ENCODE measurements around the gene GNAQ. TPM values are rescaled to one million over a fixed set of nuclear protein-coding genes. Genes with fewer than 3 reads are reported as not detected.

Gene GNAQ
- polyA plus RNA-seq, 3 donors: 8.3 to 51.0 (median 9.6) TPM

DNA sequence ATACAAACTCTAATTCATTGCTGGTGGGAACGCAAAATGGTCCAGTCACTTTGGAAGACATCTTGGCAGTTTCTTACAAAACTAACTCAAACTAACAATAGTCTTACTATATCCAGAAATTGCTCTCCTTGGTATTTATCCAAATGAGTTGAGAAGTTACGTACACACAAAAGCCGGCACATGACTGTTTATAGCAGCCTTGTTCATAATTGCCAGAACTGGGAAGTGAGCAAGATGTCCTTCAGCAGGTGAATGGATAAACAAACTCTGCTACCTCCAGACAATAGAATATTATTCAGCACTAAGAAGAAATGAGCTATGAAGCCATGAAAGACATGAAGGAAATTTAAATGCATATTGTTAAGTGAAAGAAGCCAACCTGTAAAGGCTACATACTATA lies 17.9 kb upstream of the GNAQ start:
- WGBS (ENCODE audit: insufficient coverage): 100% methylated on average over 1 of the region's 3 CpGs
- Mint-ChIP-seq H3K4me3 (no peak overlapping the region), H3K36me3 (no peaks in the 10 kb centered on the region)

DNA sequence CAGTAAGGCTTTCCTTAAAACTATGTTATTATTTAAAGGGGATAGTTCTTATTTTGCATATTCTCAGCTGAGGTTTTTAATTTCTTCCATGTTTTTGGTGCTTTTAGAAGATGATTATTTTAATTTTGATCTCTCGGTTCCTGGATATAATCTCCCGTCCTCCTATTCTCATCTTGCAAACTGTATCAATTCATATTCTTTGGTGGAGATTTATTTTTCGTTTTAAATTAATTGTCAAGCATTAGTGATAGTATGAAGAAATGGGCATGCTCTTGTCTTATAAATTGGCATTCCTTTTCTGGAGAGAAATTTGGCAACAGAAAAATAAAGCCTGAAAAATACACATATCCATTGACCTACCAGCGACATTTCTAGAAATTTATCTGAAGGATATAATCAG lies 15.5 kb upstream of the GNAQ start:
- no peak overlapping the region for H3K4me3 Mint-ChIP-seq
- H3K9me3 Mint-ChIP-seq: no peaks in the 10 kb centered on the region
- peaks cover 5% of the 10 kb centered on the region for H3K4me1 Mint-ChIP-seq
- Histone ChIP-seq H3K27ac (ENCODE audit: low read depth in 1 of 2, low read length in 2 of 2) (no peak overlapping the region), H3K27me3 (ENCODE audit: control insufficient read depth in 2 of 2, insufficient read depth in 2 of 2, low read length in 2 of 2) (no peaks in the 10 kb centered on the region), H3K79me2 (ENCODE audit: insufficient read depth, low read length) (no peaks in the 10 kb centered on the region), H3K9me3 (replicated peaks in 1 of 2; ENCODE audit: control insufficient read depth in 1 of 2, insufficient read depth in 1 of 2, low read length in 2 of 2) (no peaks in the 10 kb centered on the region), H3K4me2 (replicated peaks; ENCODE audit: extremely low read depth, low read length, poor library complexity, severe bottlenecking) (no peak overlapping the region), H4K20me1 (ENCODE audit: insufficient read depth, low read length) (no peaks in the 10 kb centered on the region), H2AFZ (ENCODE audit: insufficient read depth, low read depth, low read length, poor library complexity, severe bottlenecking) (no peak overlapping the region), H3K36me3 (replicated peaks in 1 of 2; ENCODE audit: control insufficient read depth in 1 of 2, insufficient read depth in 2 of 2, low read length in 2 of 2) (no peaks in the 10 kb centered on the region), H3K4me3 (replicated peaks in 1 of 3; ENCODE audit: low read depth in 2 of 3, low read length in 3 of 3) (no peak overlapping the region), H3K4me1 (ENCODE audit: control insufficient read depth in 1 of 2, insufficient read depth in 2 of 2, low read length in 2 of 2) (no peaks in the 10 kb centered on the region), H3K9ac (ENCODE audit: insufficient read depth, low read length, poor library complexity, severe bottlenecking) (no peak overlapping the region)
- WGBS (ENCODE audit: insufficient coverage): no CpG with 5 or more reads among the region's 4 CpGs
- H3K27ac Mint-ChIP-seq: no peak overlapping the region
- TF ChIP-seq, protein P1, sequence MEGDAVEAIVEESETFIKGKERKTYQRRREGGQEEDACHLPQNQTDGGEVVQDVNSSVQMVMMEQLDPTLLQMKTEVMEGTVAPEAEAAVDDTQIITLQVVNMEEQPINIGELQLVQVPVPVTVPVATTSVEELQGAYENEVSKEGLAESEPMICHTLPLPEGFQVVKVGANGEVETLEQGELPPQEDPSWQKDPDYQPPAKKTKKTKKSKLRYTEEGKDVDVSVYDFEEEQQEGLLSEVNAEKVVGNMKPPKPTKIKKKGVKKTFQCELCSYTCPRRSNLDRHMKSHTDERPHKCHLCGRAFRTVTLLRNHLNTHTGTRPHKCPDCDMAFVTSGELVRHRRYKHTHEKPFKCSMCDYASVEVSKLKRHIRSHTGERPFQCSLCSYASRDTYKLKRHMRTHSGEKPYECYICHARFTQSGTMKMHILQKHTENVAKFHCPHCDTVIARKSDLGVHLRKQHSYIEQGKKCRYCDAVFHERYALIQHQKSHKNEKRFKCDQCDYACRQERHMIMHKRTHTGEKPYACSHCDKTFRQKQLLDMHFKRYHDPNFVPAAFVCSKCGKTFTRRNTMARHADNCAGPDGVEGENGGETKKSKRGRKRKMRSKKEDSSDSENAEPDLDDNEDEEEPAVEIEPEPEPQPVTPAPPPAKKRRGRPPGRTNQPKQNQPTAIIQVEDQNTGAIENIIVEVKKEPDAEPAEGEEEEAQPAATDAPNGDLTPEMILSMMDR (IDR thresholded peaks at IDR 0.05): no peak
- peaks cover 0 to 2% (median 0%) of the 10 kb centered on the region in 3 donors for H3K27me3 Mint-ChIP-seq (ENCODE audit: low read depth in 3 of 3)
- intact Hi-C loops (cut with micrococcal nuclease): loop anchor here in 1 of 2 donors (10.0 kb wide), 1 partner anchor 48 kb away; no protein-coding TSS in a partner anchor
- no peaks in the 10 kb centered on the region for H3K36me3 Mint-ChIP-seq
- no peak for DNase-seq

More for the DNA sequence above, 17.9 kb upstream of the GNAQ start:
- no peak overlapping the region for H3K4me3 ChIP-seq (replicated peaks in 1 of 3; ENCODE audit: low read depth in 2 of 3, low read length in 3 of 3)
- H3K9me3 ChIP-seq (replicated peaks in 1 of 2; ENCODE audit: control insufficient read depth in 1 of 2, insufficient read depth in 1 of 2, low read length in 2 of 2): no peaks in the 10 kb centered on the region
- no peaks in the 10 kb centered on the region for H3K27me3 Mint-ChIP-seq (ENCODE audit: low read depth in 3 of 3)
- no peak overlapping the region for H3K9ac ChIP-seq (ENCODE audit: insufficient read depth, low read length, poor library complexity, severe bottlenecking)
- TF ChIP-seq, protein P1 (IDR thresholded peaks at IDR 0.05): no peak
- peaks cover 10 to 11% of the 10 kb centered on the region in 2 donors for H3K4me1 ChIP-seq (ENCODE audit: control insufficient read depth in 1 of 2, insufficient read depth in 2 of 2, low read length in 2 of 2)
- no peak for DNase-seq
- no peaks in the 10 kb centered on the region for H3K27me3 ChIP-seq (ENCODE audit: control insufficient read depth in 2 of 2, insufficient read depth in 2 of 2, low read length in 2 of 2)
- H3K79me2 ChIP-seq (ENCODE audit: insufficient read depth, low read length): no peaks in the 10 kb centered on the region
- no peaks in the 10 kb centered on the region for H3K9me3 Mint-ChIP-seq
- no peak overlapping the region for H3K27ac ChIP-seq (ENCODE audit: low read depth in 1 of 2, low read length in 2 of 2)
- H3K4me2 ChIP-seq (replicated peaks; ENCODE audit: extremely low read depth, low read length, poor library complexity, severe bottlenecking): no peak overlapping the region
- H2AFZ ChIP-seq (ENCODE audit: insufficient read depth, low read depth, low read length, poor library complexity, severe bottlenecking): no peak overlapping the region
- H3K36me3 ChIP-seq (replicated peaks in 1 of 2; ENCODE audit: control insufficient read depth in 1 of 2, insufficient read depth in 2 of 2, low read length in 2 of 2): no peaks in the 10 kb centered on the region
- H4K20me1 ChIP-seq (ENCODE audit: insufficient read depth, low read length): no peaks in the 10 kb centered on the region
- H3K27ac Mint-ChIP-seq: no peak overlapping the region
- H3K4me1 Mint-ChIP-seq: peaks cover 13% of the 10 kb centered on the region
- intact Hi-C loops (cut with micrococcal nuclease): loop anchor here in 1 of 2 donors (10.0 kb wide), 1 partner anchor 45 kb away; no protein-coding TSS in a partner anchor

Data from CD14-positive monocyte (primary cell).